Right atrium auricular region (tissue), 2 donors: ENCODE data around the gene BCAR1. TPM values are rescaled to one million over a fixed set of nuclear protein-coding genes. Genes with fewer than 3 reads are reported as not detected.
A peak's percentile ranks its signal among the peaks of the same experiment; 100 is the strongest.

Source experiments
- DNase-seq: peaks from one replicate; pipeline ENCODE4 v3.0.0-alpha.2; 2019; ENCODE audit warnings: low spot score
- H3K27ac ChIP-seq, 2 donors: fragments of 200-600 bp; sonication (generic); 1 replicate in 1 of 2; 2 replicates in 1 of 2; pipeline ENCODE4 v1.5.1; 2016 to 2019
- H3K27me3 ChIP-seq, 2 donors: fragments of 200-600 bp; sonication (generic); one replicate each; pipeline versions ENCODE4 v1.5.1 to v1.6.0; 2017 to 2019
- H3K36me3 ChIP-seq: fragments of 200-600 bp; sonication (generic); one replicate; pipeline ENCODE4 v1.5.1; 2016
- H3K4me1 ChIP-seq, 2 donors: fragments of 200-600 bp; sonication (generic); one replicate each; pipeline versions ENCODE4 v1.5.1 to v1.6.0; 2017 to 2019
- H3K4me3 ChIP-seq, 2 donors: fragments of 200-600 bp; sonication (generic); 1 replicate in 1 of 2; 2 replicates in 1 of 2; pipeline ENCODE4 v1.5.1; 2017 to 2019; ENCODE audit warnings: mild to moderate bottlenecking in 1 of 2, moderate library complexity in 1 of 2
- H3K9me3 ChIP-seq, 2 donors: fragments of 200-600 bp; sonication (generic); one replicate each; pipeline ENCODE4 v1.5.1; 2019
- total RNA-seq, 2 donors: library from RNA; depleted of rRNA; stranded (reverse); fragments of >200 nt; gene quantifications; one replicate each; pipeline ENCODE4 v1.1.0, GENCODE V29; 2016
- TF ChIP-seq, protein P1 (sequence below), 2 donors: fragments of 200-600 bp; sonication (generic); IDR thresholded peaks; one replicate each; pipeline ENCODE4 v1.5.1; 2019; ENCODE audit warnings: antibody characterized with exemption in 2 of 2

BCAR1 gene, protein sequence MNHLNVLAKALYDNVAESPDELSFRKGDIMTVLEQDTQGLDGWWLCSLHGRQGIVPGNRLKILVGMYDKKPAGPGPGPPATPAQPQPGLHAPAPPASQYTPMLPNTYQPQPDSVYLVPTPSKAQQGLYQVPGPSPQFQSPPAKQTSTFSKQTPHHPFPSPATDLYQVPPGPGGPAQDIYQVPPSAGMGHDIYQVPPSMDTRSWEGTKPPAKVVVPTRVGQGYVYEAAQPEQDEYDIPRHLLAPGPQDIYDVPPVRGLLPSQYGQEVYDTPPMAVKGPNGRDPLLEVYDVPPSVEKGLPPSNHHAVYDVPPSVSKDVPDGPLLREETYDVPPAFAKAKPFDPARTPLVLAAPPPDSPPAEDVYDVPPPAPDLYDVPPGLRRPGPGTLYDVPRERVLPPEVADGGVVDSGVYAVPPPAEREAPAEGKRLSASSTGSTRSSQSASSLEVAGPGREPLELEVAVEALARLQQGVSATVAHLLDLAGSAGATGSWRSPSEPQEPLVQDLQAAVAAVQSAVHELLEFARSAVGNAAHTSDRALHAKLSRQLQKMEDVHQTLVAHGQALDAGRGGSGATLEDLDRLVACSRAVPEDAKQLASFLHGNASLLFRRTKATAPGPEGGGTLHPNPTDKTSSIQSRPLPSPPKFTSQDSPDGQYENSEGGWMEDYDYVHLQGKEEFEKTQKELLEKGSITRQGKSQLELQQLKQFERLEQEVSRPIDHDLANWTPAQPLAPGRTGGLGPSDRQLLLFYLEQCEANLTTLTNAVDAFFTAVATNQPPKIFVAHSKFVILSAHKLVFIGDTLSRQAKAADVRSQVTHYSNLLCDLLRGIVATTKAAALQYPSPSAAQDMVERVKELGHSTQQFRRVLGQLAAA
- total RNA-seq, result 10 to 100 TPM; 58.0 to 88.2 TPM

DNA sequence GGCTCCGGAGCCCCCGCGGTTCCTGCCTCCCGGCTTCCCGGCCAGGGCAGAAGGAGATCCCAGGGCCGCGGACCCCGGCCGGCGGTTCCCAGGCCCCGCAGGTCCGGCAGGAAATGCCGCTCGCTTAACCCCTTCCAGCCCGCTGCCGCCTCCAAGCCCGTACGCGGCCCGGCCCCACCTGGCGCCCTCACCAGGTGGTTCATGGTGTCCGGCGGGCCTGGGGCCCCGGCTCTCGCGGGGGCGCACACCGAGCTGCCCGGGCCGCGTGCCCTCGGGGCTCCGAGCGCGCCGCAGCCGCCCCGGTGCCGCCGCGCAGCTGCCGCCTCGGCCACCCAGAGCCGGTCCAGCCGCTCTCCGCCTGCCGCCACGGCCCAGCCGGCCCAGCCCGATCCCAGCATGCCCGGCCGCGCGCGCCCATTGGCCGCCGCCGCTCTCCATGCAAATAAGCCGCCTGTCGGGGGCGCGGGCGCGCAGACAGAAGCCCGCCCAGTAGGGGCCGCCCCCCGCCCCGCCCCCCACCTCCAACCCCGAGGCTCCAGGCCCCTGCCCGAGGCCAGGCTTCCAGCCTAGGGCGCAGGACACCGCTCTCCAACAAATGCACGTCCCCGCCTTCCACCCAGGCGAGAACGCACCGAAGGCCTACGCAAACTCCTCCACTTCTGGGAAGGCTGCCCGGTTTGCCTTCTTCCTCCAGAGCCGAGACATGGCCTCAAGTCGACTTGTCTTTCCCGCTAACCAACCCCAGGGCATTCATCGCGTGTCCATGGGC is at the start of gene BCAR1:
Gene BCAR1, minus strand, starts transcription at position 345 of the 769 bp plus-strand sequence. Its CDS starts 142 bp downstream, at position 203.
- DNase-seq, result peak; percentile 86
- Histone ChIP-seq H3K4me3 (peak within 1 kb of the TSS; percentile 79 to 90), H3K27ac (peak within 1 kb of the TSS; percentile 97 to 98), H3K27me3 (no peaks in the 10 kb centered on the region), H3K4me1 (peaks cover 0 to 95% of the 10 kb centered on the region in 2 donors), H3K36me3 (no peaks in the 10 kb centered on the region), H3K9me3 (no peaks in the 10 kb centered on the region)
- TF ChIP-seq, protein P1, sequence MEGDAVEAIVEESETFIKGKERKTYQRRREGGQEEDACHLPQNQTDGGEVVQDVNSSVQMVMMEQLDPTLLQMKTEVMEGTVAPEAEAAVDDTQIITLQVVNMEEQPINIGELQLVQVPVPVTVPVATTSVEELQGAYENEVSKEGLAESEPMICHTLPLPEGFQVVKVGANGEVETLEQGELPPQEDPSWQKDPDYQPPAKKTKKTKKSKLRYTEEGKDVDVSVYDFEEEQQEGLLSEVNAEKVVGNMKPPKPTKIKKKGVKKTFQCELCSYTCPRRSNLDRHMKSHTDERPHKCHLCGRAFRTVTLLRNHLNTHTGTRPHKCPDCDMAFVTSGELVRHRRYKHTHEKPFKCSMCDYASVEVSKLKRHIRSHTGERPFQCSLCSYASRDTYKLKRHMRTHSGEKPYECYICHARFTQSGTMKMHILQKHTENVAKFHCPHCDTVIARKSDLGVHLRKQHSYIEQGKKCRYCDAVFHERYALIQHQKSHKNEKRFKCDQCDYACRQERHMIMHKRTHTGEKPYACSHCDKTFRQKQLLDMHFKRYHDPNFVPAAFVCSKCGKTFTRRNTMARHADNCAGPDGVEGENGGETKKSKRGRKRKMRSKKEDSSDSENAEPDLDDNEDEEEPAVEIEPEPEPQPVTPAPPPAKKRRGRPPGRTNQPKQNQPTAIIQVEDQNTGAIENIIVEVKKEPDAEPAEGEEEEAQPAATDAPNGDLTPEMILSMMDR (IDR thresholded peaks at IDR 0.05), result peak in 1 of 2 donors; percentile 24

DNA sequence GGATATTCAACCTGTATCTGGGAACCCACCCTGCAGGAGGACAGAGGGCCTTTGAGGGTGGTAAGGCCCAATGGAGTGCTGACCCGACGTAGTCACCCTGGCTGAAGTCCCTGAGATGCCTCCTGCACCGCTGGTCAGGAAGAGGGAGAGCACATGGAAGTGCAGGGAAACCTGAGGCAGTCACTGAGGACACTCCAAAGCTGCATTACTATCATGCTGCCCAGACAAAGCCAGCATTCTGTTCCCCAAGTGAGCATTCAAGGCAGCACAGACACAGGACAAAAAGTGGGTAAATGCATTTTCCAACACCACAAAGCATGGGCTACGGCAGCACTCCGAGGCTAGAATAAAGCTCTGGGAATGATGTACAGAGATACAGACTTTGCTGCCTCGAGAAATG is 46.8 kb upstream of the BCAR1 start:
- no peaks in the 10 kb centered on the region for H3K9me3 ChIP-seq
- peaks cover 0 to 13% of the 10 kb centered on the region in 2 donors for H3K4me1 ChIP-seq
- no peak for DNase-seq
- no peak overlapping the region for H3K4me3 ChIP-seq
- peaks cover 36% of the 10 kb centered on the region for H3K36me3 ChIP-seq
- no peaks in the 10 kb centered on the region for H3K27me3 ChIP-seq
- TF ChIP-seq, protein P1 (IDR thresholded peaks at IDR 0.05), result no peak
- H3K27ac ChIP-seq, result peak overlapping the region in 1 of 2 donors; percentile 68

DNA sequence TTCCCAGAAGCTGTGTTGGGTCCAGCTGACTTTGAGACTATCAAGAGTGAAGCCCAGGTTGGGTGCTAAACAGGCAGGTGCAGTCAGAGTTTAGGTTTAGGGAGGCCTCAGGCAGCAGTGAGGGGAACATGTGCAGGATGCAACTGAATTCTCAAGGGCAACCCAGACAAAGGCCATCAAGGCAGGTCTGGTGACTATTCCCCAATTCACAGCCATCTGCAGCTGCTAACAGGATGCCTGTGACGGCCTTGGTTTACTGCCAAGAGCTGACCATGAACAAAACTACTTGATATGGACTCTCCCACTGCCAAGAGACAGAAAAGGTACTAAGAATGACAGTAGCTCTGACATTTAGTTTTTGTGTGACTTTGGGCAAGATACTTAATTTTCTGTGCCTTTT is 45.2 kb upstream of the BCAR1 start:
- peaks cover 0 to 21% of the 10 kb centered on the region in 2 donors for H3K4me1 ChIP-seq
- TF ChIP-seq, protein P1 (IDR thresholded peaks at IDR 0.05), result no peak
- peaks cover 38% of the 10 kb centered on the region for H3K36me3 ChIP-seq
- H3K9me3 ChIP-seq, result no peaks in the 10 kb centered on the region
- no peaks in the 10 kb centered on the region for H3K27me3 ChIP-seq
- no peak overlapping the region for H3K4me3 ChIP-seq
- DNase-seq, result peak; percentile 67
- peak overlapping the region; percentile 68 to 79 for H3K27ac ChIP-seq

DNA sequence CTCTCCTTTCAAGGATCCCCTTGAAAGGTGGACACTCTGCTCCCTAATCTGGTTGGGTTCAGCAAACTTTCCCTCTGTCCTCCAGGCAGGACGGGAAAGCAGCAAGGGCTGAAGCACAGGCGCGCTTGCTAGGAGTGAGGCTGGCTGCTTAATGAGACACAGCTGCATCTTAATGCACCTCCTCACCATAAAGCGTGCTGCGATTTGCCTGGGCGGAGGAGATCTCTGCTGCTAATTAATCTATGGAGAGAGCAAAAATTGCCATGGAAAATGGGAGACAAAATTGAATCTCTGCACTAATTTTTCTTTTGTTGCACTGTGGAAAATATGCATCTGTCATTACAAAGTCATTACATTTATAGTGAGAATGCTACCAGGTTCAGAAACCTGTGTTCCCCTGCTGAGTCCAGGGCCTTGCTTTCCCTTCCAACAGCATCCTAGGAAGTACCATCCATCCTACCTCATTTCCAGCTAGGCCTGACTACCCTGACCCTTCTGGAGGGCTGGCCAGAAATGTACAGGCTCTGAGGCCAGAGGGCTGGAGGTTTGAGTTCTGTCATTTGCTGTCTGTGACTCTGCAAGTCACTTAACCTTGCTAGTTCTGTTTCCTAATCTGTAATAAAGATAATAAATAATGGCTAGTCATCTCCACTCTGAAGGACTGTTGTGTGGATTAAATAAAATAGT is 43.5 kb upstream of the BCAR1 start:
- Histone ChIP-seq H3K4me1 (peaks cover 0 to 29% of the 10 kb centered on the region in 2 donors), H3K36me3 (peaks cover 29% of the 10 kb centered on the region), H3K27me3 (no peaks in the 10 kb centered on the region), H3K27ac (peak overlapping the region; percentile 68 to 79), H3K4me3 (no peak overlapping the region), H3K9me3 (no peaks in the 10 kb centered on the region)
- TF ChIP-seq, protein P1 (IDR thresholded peaks at IDR 0.05), result no peak
- no peak for DNase-seq

DNA sequence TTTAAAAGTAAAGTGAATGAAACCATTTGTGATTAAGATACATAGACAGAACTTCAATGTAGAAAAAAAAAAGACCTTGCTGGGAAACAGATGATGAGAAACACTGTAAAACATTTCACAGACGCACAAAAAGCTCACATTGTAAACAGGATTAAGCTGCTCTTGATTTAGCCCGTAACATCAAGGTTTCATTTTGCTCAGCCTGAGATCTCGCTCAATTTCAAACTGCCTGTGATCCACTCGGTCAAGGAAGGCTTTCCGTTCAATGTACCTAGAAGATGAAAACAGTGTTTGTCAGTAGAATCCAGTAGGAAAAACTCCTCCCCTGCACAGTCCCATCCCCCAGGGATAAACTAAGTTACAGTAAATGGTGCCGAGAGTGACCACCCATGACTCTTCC is 42.3 kb upstream of the BCAR1 start:
- TF ChIP-seq, protein P1 (IDR thresholded peaks at IDR 0.05), result no peak
- H3K36me3 ChIP-seq, result peaks cover 29% of the 10 kb centered on the region
- no peaks in the 10 kb centered on the region for H3K27me3 ChIP-seq
- no peaks in the 10 kb centered on the region for H3K9me3 ChIP-seq
- DNase-seq, result no peak
- no peak overlapping the region for H3K27ac ChIP-seq
- peaks cover 0 to 41% of the 10 kb centered on the region in 2 donors for H3K4me1 ChIP-seq
- H3K4me3 ChIP-seq, result no peak overlapping the region
